RWPE2 (cell line): ENCODE results near the gene LPCAT2.

Source experiments
- ATAC-seq: fragments of 200-7000 bp; cut with Tn5 transposase; 3 replicates; pipeline ENCODE4 v1.9.1; 2021; ENCODE audit warnings: low read depth
- DNase-seq: peaks from one replicate; pipeline ENCODE4 v3.0.0-alpha.2; 2020; ENCODE audit warnings: low spot score
- H3K27ac ChIP-seq: fragments of 450-650 bp; 2 replicates; pipeline ENCODE4 v1.5.1; 2017; ENCODE audit warnings: mild to moderate bottlenecking; ENCODE audit not compliant: poor library complexity, severe bottlenecking
- H3K27me3 ChIP-seq: fragments of 250-450 bp; sonication (Bioruptor Pico); 2 replicates; pipeline ENCODE4 v1.5.1; 2021; ENCODE audit warnings: mild to moderate bottlenecking, moderate library complexity; ENCODE audit not compliant: insufficient read depth, poor library complexity, severe bottlenecking
- H3K36me3 ChIP-seq: fragments of 250-450 bp; sonication (Bioruptor Pico); 2 replicates; pipeline ENCODE4 v1.5.1; 2020; ENCODE audit warnings: low read depth, mild to moderate bottlenecking, moderate library complexity
- H3K4me1 ChIP-seq: fragments of 250-450 bp; sonication (Bioruptor Pico); 2 replicates; pipeline ENCODE4 v1.5.1; 2021; ENCODE audit warnings: mild to moderate bottlenecking, moderate library complexity; ENCODE audit not compliant: insufficient read depth, poor library complexity, severe bottlenecking
- H3K4me3 ChIP-seq: fragments of 250-450 bp; sonication (Bioruptor Pico); 2 replicates; pipeline ENCODE4 v1.5.1; 2021; ENCODE audit warnings: mild to moderate bottlenecking, moderate library complexity; ENCODE audit not compliant: severe bottlenecking
- H3K9me3 ChIP-seq: fragments of 250-450 bp; sonication (Bioruptor Pico); 2 replicates; pipeline ENCODE4 v1.5.1; 2021; ENCODE audit warnings: mild to moderate bottlenecking, moderate library complexity; ENCODE audit not compliant: severe bottlenecking
- CTCF ChIP-seq: fragments of 450-650 bp; IDR thresholded peaks from one replicate; pipeline ENCODE4 v1.5.1; 2017; ENCODE audit warnings: mild to moderate bottlenecking, moderate library complexity; ENCODE audit not compliant: poor library complexity, severe bottlenecking

LPCAT2 gene

GRCh38 chr16:55521792-55522191 is 12.9 kb downstream of the LPCAT2 start:
- peaks cover 3% of the 10 kb centered on the region for H3K9me3 ChIP-seq
- H3K36me3 ChIP-seq: peaks cover 24% of the 10 kb centered on the region
- no peak overlapping the region for H3K4me3 ChIP-seq
- H3K27me3 ChIP-seq: no peaks in the 10 kb centered on the region
- TF ChIP-seq CTCF: no peak
- H3K4me1 ChIP-seq: peaks cover 12% of the 10 kb centered on the region
- no peak overlapping the region for H3K27ac ChIP-seq
- DNase-seq: no peak
- ATAC-seq: no peak

- peak overlapping the region; percentile 28 for H3K27ac ChIP-seq
- peak; percentile 49; the same call in 2 of the 3 replicates for ATAC-seq
- peaks cover 44% of the 10 kb centered on the region for H3K36me3 ChIP-seq
- peaks cover 3% of the 10 kb centered on the region for H3K9me3 ChIP-seq
- H3K27me3 ChIP-seq: no peaks in the 10 kb centered on the region
- peaks cover 13% of the 10 kb centered on the region for H3K4me1 ChIP-seq
- no peak overlapping the region for H3K4me3 ChIP-seq
- DNase-seq: no peak
- TF ChIP-seq CTCF: no peak
These were observed 17.6 kb downstream of the LPCAT2 start for GRCh38 chr16:55526441-55526840.

- no peak for TF ChIP-seq CTCF
- DNase-seq: no peak
- Histone ChIP-seq H3K27ac (no peak overlapping the region), H3K9me3 (no peaks in the 10 kb centered on the region), H3K4me1 (peaks cover 13% of the 10 kb centered on the region), H3K27me3 (no peaks in the 10 kb centered on the region), H3K36me3 (peaks cover 47% of the 10 kb centered on the region), H3K4me3 (no peak overlapping the region)
- ATAC-seq: no peak
These were observed 19.0 kb downstream of the LPCAT2 start for GRCh38 chr16:55527885-55528284.

GRCh38 chr16:55529018-55529417 is 20.1 kb downstream of the LPCAT2 start:
- Histone ChIP-seq H3K9me3 (no peaks in the 10 kb centered on the region), H3K4me3 (no peak overlapping the region), H3K27ac (no peak overlapping the region), H3K36me3 (peaks cover 55% of the 10 kb centered on the region), H3K4me1 (peaks cover 15% of the 10 kb centered on the region), H3K27me3 (no peaks in the 10 kb centered on the region)
- TF ChIP-seq CTCF: no peak
- ATAC-seq: no peak
- DNase-seq: no peak

GRCh38 chr16:55530316-55530856 is 21.5 kb downstream of the LPCAT2 start:
- Histone ChIP-seq H3K27me3 (no peaks in the 10 kb centered on the region), H3K36me3 (peaks cover 69% of the 10 kb centered on the region), H3K4me3 (no peak overlapping the region), H3K9me3 (no peaks in the 10 kb centered on the region), H3K27ac (no peak overlapping the region), H3K4me1 (peaks cover 18% of the 10 kb centered on the region)
- TF ChIP-seq CTCF: no peak
- no peak for DNase-seq
- no peak for ATAC-seq
